HG02759 (cell line): ENCODE measurements around the gene GTF2F2.
"Not testable (repeated sequence)": the region's sequence is repeated elsewhere in the genome, so short reads cannot be mapped to it uniquely, and the experiment has no call there.

Experiments
- ATAC-seq: cut with Tn5 transposase; IDR thresholded peaks from one replicate; pipeline ENCODE4 v1.9.1; 2021; ENCODE audit warnings: mild to moderate bottlenecking, moderate library complexity; ENCODE audit not compliant: unreplicated experiment

Gene GTF2F2

DNA sequence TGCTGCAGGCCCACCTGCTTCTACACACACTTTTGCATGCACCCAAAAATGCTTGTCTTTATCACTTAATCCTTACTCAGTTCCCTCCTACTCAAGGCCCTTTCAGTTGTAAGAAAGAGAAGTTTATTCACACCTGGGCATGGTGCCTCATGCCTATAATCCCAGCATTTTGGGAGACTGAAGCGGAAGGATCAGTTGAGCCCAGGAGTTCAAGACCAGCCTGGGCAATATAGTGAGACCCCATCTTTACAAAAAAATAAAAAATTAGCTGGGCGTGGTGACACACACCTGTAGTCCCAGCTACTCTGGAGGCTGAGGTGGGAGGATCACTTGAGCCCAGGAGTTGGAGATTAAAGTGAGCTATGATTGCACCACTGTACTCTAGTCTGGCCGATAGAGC lies 178.2 kb downstream of the GTF2F2 start:
- not testable (repeated sequence) for ATAC-seq

DNA sequence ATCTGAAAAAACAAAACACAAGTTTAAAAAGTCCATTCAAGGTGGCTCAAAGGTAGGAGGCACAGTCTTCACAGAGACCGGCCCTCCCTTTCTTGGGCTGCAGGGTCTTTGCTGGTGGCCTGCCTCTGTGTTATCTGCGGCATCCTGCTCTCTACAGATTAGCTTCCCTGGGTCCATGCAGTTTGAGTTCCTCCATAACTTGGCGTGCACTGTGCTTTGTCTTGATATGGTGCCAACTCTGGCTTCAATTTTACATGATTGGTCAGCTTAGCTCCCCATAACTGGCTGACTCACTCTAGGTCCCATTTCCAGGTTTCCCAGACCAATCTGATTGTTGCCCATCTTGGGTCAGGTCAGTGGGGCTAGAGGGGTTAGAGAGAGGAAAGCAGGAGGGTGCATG lies 178.9 kb downstream of the GTF2F2 start:
- ATAC-seq: no peak

DNA sequence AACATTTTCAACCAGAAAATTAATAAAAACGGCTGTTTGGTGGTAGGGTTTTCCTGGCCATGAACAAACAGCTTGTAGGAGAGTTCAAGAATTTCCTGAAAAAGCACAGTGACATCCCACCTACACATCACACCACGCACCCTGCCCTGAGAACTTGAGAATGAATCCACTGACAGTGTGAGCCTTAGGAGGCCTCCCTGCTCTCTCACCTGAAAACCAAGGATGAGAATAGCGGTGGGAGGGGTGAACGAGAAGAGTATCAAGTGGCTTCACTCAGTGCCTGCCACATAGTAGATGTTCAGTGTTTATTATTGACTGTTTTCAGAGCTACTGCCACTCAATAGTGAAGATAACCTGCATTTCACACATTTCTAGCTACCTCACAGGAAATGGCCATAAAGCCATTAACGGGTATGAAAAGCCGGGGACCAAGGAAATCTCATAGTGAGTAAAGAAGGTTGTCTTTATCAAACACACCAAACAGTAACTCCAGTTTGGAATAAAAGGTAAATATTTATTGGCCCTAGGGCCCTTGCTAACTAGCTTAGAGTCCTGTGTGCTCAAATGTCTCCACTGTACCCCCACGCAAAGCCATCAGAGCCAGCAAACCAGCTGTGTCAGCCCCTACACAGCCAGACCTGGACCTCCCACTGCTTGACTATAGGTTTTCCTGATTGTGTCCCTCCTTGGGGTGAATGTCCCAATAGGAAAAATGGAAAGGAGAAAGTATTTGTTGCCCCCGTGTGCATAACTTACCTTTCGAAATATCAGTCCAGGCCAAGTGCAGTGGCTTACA lies 180.1 kb downstream of the GTF2F2 start:
- ATAC-seq: no peak

- ATAC-seq: no peak
Observed at GRCh38 chr13:45301263-45301662, 181.0 kb downstream of the GTF2F2 start.

GRCh38 chr13:45302507-45302906 lies 182.2 kb downstream of the GTF2F2 start:
- no peak for ATAC-seq

DNA sequence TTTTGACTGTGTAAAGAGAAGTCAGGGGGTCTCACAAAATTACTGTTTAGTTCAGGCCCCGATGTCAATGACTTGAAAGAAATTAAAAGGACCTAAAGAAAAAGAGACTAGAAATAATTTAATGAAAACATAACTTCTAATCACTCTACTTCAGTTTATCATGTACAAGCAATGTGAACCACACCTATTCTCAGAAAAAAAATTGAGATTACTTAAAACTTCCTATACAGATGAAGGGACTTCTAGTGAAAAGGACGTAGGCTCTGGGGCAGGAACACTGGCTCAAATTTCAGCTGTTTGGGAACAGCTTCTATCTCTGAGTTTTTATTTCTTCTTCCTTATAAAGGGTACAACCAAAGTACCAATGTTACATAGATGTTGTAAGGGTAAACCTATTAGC lies 182.7 kb downstream of the GTF2F2 start:
- ATAC-seq: no peak

DNA sequence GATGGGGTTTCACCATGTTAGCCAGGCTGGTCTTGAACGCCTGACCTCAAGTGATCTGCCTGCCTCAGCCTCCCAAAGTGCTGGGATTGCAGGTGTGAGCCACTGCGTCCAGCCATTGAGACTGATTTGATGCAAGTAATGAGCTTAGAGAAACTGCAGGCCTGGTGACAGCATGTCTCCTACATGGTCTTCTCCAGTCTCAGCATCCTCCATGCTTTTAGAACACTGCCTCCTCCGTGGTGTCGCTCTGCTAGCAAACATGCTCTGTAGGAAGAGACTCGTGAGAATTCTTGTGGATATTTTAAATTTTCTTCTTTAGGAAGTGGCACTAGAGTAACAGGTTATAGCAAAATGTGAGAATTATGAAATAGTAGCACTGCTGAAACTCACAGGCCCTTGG lies 183.6 kb downstream of the GTF2F2 start:
- no peak for ATAC-seq

DNA sequence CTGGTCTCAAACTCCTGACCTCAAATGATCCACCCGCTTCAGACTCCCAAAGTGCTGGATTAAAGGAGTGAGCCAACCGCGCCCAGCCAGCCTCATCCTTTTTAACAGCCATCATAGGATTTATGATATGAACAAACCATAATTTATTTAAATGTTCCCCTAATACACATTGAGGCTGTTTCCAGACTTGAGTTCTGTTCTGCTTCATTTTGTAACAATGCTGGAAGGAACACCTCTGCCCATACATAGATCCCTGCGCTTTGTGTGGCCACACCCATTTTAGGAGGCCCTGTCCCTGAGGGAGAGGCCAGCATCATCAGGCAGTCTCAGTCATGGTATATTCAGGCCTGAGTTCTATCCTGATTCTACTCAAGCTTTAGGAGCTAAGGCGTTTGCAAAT lies 184.8 kb downstream of the GTF2F2 start:
- no peak for ATAC-seq

GRCh38 chr13:45306966-45307365 lies 186.7 kb downstream of the GTF2F2 start:
- no peak for ATAC-seq

GRCh38 chr13:45310341-45311131 lies 190.2 kb downstream of the GTF2F2 start:
- no peak for ATAC-seq

- ATAC-seq: no peak
Observed at GRCh38 chr13:45314822-45315221, 194.5 kb downstream of the GTF2F2 start.

- ATAC-seq: no peak
Observed at GRCh38 chr13:45315520-45316167, 195.3 kb downstream of the GTF2F2 start.

GRCh38 chr13:45316338-45316737 lies 196.0 kb downstream of the GTF2F2 start:
- ATAC-seq: no peak

GRCh38 chr13:45316996-45317395 lies 196.7 kb downstream of the GTF2F2 start:
- no peak for ATAC-seq

- ATAC-seq: no peak
Observed at GRCh38 chr13:45320876-45321629, 200.7 kb downstream of the GTF2F2 start.

DNA sequence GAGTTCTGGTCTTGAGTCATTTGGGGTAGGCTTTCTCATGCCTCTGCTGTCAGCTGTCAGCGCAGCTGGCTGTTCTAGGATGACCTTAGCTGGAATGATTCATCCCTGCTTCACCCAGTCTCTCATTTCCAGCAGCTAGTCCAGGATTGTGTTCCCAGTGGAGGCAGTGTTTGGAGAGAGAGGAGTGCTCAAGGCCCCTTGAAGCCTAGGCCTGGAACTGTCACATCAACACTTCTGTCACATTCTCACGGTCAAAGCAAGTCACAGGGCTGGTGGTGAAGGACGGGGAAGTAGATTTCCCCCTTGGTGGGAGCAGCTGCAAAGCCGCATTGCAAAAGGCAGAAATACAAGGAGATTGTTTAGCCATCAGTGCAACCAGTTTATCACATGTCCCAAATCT lies 205.5 kb downstream of the GTF2F2 start:
- no peak for ATAC-seq

GRCh38 chr13:45327253-45327955 lies 207.1 kb downstream of the GTF2F2 start:
- ATAC-seq: no peak

DNA sequence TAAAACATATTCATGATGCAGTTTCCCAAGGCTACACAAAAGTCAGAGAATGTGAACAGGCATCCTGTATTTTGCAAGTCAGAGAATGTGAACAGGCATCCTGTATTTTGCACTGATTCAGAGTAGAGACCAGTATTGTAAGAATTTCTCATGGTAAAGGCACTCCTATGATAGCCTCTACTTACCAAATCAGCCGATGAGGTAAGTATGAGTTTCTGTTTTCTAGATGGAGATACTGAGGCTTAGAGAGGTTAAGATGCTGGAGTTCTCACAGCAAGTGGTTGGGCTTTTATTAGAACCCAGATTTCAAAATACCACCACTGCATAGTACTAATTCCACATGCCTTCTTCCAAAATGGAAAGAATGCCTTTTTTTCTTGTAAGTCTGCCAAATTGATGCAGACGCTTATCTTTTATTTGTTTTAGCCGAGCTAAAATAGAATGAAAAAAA lies 208.4 kb downstream of the GTF2F2 start:
- no peak for ATAC-seq

- ATAC-seq: no peak
Observed at GRCh38 chr13:45331123-45331619, 210.9 kb downstream of the GTF2F2 start.

- no peak for ATAC-seq
Observed at GRCh38 chr13:45331692-45332035, 211.4 kb downstream of the GTF2F2 start.
